ENCODE measurements around the gene BMPER. TPM values are rescaled to one million over a fixed set of nuclear protein-coding genes. Genes with fewer than 3 reads are reported as not detected.

Gene BMPER
- polyA plus RNA-seq, 1 of the 3 experiments (the other 2 are of a cell fraction) = 20.0 TPM

DNA sequence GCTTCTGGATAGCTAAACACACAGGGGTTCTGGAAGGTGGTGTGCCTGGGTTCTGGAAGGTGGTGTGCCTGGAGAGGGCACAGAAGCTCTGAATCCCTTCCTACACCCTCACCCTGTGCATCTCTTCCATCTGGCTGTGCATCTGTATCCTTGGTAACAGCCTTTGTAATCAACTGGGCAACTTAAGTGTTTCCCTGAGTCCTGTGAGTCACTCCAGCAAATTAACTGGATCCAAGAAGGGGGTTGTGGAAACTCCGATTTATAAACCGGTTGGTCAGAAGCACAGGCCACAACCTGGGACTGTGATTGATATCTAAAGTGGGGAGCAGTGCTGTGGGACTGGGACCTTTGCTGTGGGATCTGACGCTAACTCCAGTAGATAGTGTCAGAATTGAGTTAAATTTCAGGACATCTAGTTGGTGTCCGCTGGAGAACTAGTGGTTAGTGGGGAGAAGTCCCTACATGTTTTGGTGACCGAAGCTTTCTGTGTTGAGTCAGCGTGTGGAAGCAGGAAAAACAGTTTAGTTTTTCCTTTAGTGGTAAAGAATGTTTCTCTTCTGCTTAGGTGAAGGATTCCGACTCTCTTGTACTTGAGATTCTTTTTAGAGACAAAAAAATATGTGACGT, 228.1 kb downstream of the BMPER start:
- H3K36me3 ChIP-seq (replicated peaks in 1 of 2; ENCODE audit: control insufficient read depth in 1 of 2, insufficient read depth in 2 of 2, low read length in 1 of 2) = no peaks in the 10 kb centered on the region
- ChIA-PET POLR2A (no interaction called here), CTCF (interaction anchor here (0.7 to 2.9 kb wide), 13 partner anchors 10 to 984 kb away, joined by 3 to 17 read pairs (median 5); no protein-coding TSS in a partner anchor)
- H3K4me3 ChIP-seq (ENCODE audit: low read depth in 2 of 2, low read length in 1 of 2) = peak overlapping the region; percentile 10 to 34; a peak in 2 of 4 replicates
- H3K9me2 ChIP-seq = no peaks in the 10 kb centered on the region
- no peaks in the 10 kb centered on the region for H3K27me3 ChIP-seq (ENCODE audit: insufficient read depth)
- peak; percentile 11 for DNase-seq
- peaks cover 18% of the 10 kb centered on the region for H3F3A ChIP-seq (replicated peaks; ENCODE audit: insufficient read depth)
- peak overlapping the region; percentile 72 for H3K4me2 ChIP-seq
- H2AFZ ChIP-seq (ENCODE audit: low read depth) = peak overlapping the region; percentile 59
- H3K27ac ChIP-seq (ENCODE audit: low read depth in 2 of 2, low read length in 1 of 2) = peak overlapping the region; percentile 39 to 98; a peak in 3 of 4 replicates
- no peaks in the 10 kb centered on the region for H3K79me2 ChIP-seq (ENCODE audit: insufficient read depth)
- TF ChIP-seq JUND (IDR thresholded peaks at IDR 0.05) (peak; percentile 84), TAF1 (IDR thresholded peaks at IDR 0.05; ENCODE audit: borderline replicate concordance, low read depth, low read length) (peak; percentile 25; the same call in 1 of the 2 replicates), EZH2phosphoT487 (IDR thresholded peaks at IDR 0.05; ENCODE audit: borderline replicate concordance, low read depth) (no peak), NFIC (IDR thresholded peaks at IDR 0.05; ENCODE audit: borderline replicate concordance) (peak; percentile 63), EP300 (IDR thresholded peaks at IDR 0.05; ENCODE audit: borderline replicate concordance in 1 of 2, low read depth in 1 of 2, low read length in 1 of 2) (peak in 1 of 2 experiments; percentile 74; a peak in 2 of 4 replicates), RXRA (IDR thresholded peaks at IDR 0.05; ENCODE audit: borderline replicate concordance, low read depth) (no peak), FOSL2 (IDR thresholded peaks at IDR 0.05; ENCODE audit: borderline replicate concordance, low read depth) (peak; percentile 81), YY1 (IDR thresholded peaks at IDR 0.05; ENCODE audit: low read depth) (no peak), TCF12 (IDR thresholded peaks at IDR 0.05) (peak; percentile 72), FOXM1 (IDR thresholded peaks at IDR 0.05; ENCODE audit: low read depth) (no peak), SIN3A (IDR thresholded peaks at IDR 0.05; ENCODE audit: borderline replicate concordance, low read depth, low read length) (peak; percentile 12; the same call in 1 of the 2 replicates)
- TF ChIP-seq, protein P1, sequence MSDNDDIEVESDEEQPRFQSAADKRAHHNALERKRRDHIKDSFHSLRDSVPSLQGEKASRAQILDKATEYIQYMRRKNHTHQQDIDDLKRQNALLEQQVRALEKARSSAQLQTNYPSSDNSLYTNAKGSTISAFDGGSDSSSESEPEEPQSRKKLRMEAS (IDR thresholded peaks at IDR 0.05; ENCODE audit: low read depth) = peak; percentile 51; the same call in 1 of the 2 replicates
- TF ChIP-seq, protein P2, sequence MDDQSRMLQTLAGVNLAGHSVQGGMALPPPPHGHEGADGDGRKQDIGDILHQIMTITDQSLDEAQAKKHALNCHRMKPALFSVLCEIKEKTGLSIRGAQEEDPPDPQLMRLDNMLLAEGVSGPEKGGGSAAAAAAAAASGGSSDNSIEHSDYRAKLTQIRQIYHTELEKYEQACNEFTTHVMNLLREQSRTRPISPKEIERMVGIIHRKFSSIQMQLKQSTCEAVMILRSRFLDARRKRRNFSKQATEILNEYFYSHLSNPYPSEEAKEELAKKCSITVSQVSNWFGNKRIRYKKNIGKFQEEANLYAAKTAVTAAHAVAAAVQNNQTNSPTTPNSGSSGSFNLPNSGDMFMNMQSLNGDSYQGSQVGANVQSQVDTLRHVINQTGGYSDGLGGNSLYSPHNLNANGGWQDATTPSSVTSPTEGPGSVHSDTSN (IDR thresholded peaks at IDR 0.05) = peak; percentile 50; the same call in 1 of the 2 replicates
- TF ChIP-seq, protein P3, sequence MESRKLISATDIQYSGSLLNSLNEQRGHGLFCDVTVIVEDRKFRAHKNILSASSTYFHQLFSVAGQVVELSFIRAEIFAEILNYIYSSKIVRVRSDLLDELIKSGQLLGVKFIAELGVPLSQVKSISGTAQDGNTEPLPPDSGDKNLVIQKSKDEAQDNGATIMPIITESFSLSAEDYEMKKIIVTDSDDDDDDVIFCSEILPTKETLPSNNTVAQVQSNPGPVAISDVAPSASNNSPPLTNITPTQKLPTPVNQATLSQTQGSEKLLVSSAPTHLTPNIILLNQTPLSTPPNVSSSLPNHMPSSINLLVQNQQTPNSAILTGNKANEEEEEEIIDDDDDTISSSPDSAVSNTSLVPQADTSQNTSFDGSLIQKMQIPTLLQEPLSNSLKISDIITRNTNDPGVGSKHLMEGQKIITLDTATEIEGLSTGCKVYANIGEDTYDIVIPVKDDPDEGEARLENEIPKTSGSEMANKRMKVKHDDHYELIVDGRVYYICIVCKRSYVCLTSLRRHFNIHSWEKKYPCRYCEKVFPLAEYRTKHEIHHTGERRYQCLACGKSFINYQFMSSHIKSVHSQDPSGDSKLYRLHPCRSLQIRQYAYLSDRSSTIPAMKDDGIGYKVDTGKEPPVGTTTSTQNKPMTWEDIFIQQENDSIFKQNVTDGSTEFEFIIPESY (IDR thresholded peaks at IDR 0.05; ENCODE audit: borderline replicate concordance, low read depth) = no peak
- TF ChIP-seq, protein P4, sequence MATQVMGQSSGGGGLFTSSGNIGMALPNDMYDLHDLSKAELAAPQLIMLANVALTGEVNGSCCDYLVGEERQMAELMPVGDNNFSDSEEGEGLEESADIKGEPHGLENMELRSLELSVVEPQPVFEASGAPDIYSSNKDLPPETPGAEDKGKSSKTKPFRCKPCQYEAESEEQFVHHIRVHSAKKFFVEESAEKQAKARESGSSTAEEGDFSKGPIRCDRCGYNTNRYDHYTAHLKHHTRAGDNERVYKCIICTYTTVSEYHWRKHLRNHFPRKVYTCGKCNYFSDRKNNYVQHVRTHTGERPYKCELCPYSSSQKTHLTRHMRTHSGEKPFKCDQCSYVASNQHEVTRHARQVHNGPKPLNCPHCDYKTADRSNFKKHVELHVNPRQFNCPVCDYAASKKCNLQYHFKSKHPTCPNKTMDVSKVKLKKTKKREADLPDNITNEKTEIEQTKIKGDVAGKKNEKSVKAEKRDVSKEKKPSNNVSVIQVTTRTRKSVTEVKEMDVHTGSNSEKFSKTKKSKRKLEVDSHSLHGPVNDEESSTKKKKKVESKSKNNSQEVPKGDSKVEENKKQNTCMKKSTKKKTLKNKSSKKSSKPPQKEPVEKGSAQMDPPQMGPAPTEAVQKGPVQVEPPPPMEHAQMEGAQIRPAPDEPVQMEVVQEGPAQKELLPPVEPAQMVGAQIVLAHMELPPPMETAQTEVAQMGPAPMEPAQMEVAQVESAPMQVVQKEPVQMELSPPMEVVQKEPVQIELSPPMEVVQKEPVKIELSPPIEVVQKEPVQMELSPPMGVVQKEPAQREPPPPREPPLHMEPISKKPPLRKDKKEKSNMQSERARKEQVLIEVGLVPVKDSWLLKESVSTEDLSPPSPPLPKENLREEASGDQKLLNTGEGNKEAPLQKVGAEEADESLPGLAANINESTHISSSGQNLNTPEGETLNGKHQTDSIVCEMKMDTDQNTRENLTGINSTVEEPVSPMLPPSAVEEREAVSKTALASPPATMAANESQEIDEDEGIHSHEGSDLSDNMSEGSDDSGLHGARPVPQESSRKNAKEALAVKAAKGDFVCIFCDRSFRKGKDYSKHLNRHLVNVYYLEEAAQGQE (IDR thresholded peaks at IDR 0.05; ENCODE audit: low read depth, low read length) = 0 out of 2 replicates have a peak, but pooled peaks have one; percentile 53
- TF ChIP-seq, protein P5, sequence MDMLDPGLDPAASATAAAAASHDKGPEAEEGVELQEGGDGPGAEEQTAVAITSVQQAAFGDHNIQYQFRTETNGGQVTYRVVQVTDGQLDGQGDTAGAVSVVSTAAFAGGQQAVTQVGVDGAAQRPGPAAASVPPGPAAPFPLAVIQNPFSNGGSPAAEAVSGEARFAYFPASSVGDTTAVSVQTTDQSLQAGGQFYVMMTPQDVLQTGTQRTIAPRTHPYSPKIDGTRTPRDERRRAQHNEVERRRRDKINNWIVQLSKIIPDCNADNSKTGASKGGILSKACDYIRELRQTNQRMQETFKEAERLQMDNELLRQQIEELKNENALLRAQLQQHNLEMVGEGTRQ (IDR thresholded peaks at IDR 0.05; ENCODE audit: borderline replicate concordance, low read depth, low read length) = no peak
- WGBS (ENCODE audit: low lambda C conversion rate) = 18% methylated on average over 8 of the region's 8 CpGs
- H3K9ac ChIP-seq = peak overlapping the region; percentile 75
- peaks cover 6 to 44% of the 10 kb centered on the region in 2 experiments; a peak in 3 of 4 replicates for H3K4me1 ChIP-seq (ENCODE audit: control insufficient read depth in 1 of 2, insufficient read depth in 2 of 2, low read depth in 1 of 2, low read length in 1 of 2)
- H3K9me3 ChIP-seq = no peaks in the 10 kb centered on the region
- no peaks in the 10 kb centered on the region for H4K20me1 ChIP-seq (ENCODE audit: insufficient read depth)
